Measurements from ENCODE around the gene DKK1. TPM values are rescaled to one million over a fixed set of nuclear protein-coding genes. Genes with fewer than 3 reads are reported as not detected.

DKK1 gene
- total and polyA plus RNA-seq, 4 donors, result 1.2 to 9.2 (median 4.4) TPM

DNA sequence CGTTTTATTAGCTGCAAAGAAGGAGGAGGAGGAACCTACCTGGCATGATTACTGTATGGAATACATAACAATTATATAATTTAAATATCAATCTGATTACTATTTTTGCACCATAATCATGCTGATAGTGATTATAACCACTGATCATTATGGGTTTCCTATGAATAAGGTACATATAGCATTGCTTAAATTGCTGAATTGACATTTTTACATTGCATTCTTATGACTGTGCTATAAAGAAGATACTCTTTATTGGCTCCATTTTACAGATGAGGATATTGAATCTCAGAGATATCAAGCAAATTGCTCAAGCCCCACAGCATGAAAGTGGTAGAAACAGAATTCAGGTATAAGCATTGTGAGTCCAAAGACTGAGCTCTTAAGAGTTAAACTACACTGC, 23.1 kb downstream of the DKK1 start:
- Histone ChIP-seq H3K9me3 (ENCODE audit: control insufficient read depth in 4 of 4, insufficient read depth in 3 of 4, low read length in 3 of 4) (no peaks in the 10 kb centered on the region), H3K36me3 (ENCODE audit: control insufficient read depth in 4 of 4, insufficient read depth in 4 of 4, low read length in 4 of 4) (no peaks in the 10 kb centered on the region), H3K9ac (ENCODE audit: insufficient read depth in 1 of 2, low read length in 2 of 2) (no peak overlapping the region), H3K4me3 (no peak overlapping the region), H3K27me3 (ENCODE audit: control insufficient read depth in 3 of 3, insufficient read depth in 3 of 3, low read length in 2 of 3) (no peaks in the 10 kb centered on the region), H3K27ac (ENCODE audit: low read depth in 1 of 2, low read length in 1 of 2) (no peak overlapping the region), H3K4me1 (ENCODE audit: control insufficient read depth in 5 of 5, insufficient read depth in 5 of 5, low read length in 5 of 5) (no peaks in the 10 kb centered on the region)
- 79 to 93% methylated on average over 1 of the region's 1 CpG for WGBS, 2 donors
- ATAC-seq (ENCODE audit: insufficient read depth, low FRiP score) (no peak), DNase-seq (no peak)
- TF ChIP-seq, protein P1, sequence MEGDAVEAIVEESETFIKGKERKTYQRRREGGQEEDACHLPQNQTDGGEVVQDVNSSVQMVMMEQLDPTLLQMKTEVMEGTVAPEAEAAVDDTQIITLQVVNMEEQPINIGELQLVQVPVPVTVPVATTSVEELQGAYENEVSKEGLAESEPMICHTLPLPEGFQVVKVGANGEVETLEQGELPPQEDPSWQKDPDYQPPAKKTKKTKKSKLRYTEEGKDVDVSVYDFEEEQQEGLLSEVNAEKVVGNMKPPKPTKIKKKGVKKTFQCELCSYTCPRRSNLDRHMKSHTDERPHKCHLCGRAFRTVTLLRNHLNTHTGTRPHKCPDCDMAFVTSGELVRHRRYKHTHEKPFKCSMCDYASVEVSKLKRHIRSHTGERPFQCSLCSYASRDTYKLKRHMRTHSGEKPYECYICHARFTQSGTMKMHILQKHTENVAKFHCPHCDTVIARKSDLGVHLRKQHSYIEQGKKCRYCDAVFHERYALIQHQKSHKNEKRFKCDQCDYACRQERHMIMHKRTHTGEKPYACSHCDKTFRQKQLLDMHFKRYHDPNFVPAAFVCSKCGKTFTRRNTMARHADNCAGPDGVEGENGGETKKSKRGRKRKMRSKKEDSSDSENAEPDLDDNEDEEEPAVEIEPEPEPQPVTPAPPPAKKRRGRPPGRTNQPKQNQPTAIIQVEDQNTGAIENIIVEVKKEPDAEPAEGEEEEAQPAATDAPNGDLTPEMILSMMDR (IDR thresholded peaks at IDR 0.05; ENCODE audit: control extremely low read depth, extremely low read depth), result no peak

DNA sequence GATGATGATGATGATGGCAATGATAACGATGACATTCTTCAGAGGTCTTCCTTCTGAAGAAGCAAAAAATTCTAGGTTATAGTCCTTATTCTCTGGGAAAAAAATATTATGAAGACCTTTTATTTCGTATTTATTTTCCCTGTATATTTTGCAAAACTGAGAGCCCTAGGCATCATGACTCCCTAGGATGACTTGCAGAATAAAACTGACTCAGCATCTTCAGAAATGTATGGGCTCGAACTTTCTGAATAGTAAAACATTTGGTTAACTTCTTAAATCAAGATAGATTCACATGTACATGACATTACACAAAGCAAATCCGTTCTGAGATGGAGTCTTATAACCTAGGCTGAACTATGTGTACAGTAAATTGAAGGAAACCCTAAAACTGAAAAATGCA, 29.4 kb downstream of the DKK1 start:
- TF ChIP-seq, protein P1 (IDR thresholded peaks at IDR 0.05; ENCODE audit: control extremely low read depth, extremely low read depth), result no peak
- H3K4me3 ChIP-seq, result no peak overlapping the region
- no peaks in the 10 kb centered on the region for H3K4me1 ChIP-seq (ENCODE audit: control insufficient read depth in 5 of 5, insufficient read depth in 5 of 5, low read length in 5 of 5)
- 63 to 68% methylated on average over 4 of the region's 4 CpGs for WGBS, 2 donors
- ATAC-seq (ENCODE audit: insufficient read depth, low FRiP score), result no peak
- no peaks in the 10 kb centered on the region for H3K36me3 ChIP-seq (ENCODE audit: control insufficient read depth in 4 of 4, insufficient read depth in 4 of 4, low read length in 4 of 4)
- peaks cover 0 to 3% (median 0%) of the 10 kb centered on the region in 4 donors for H3K9me3 ChIP-seq (ENCODE audit: control insufficient read depth in 4 of 4, insufficient read depth in 3 of 4, low read length in 3 of 4)
- no peak for DNase-seq
- H3K27ac ChIP-seq (ENCODE audit: low read depth in 1 of 2, low read length in 1 of 2), result no peak overlapping the region
- H3K27me3 ChIP-seq (ENCODE audit: control insufficient read depth in 3 of 3, insufficient read depth in 3 of 3, low read length in 2 of 3), result no peaks in the 10 kb centered on the region
- H3K9ac ChIP-seq (ENCODE audit: insufficient read depth in 1 of 2, low read length in 2 of 2), result no peak overlapping the region

- ATAC-seq (ENCODE audit: insufficient read depth, low FRiP score), result no peak
- peaks cover 0 to 3% (median 0%) of the 10 kb centered on the region in 4 donors for H3K9me3 ChIP-seq (ENCODE audit: control insufficient read depth in 4 of 4, insufficient read depth in 3 of 4, low read length in 3 of 4)
- no peak overlapping the region for H3K27ac ChIP-seq (ENCODE audit: low read depth in 1 of 2, low read length in 1 of 2)
- 92 to 95% methylated on average over 27 of the region's 27 CpGs for WGBS, 2 donors
- H3K4me3 ChIP-seq, result no peak overlapping the region
- no peaks in the 10 kb centered on the region for H3K4me1 ChIP-seq (ENCODE audit: control insufficient read depth in 5 of 5, insufficient read depth in 5 of 5, low read length in 5 of 5)
- no peaks in the 10 kb centered on the region for H3K27me3 ChIP-seq (ENCODE audit: control insufficient read depth in 3 of 3, insufficient read depth in 3 of 3, low read length in 2 of 3)
- TF ChIP-seq, protein P1 (IDR thresholded peaks at IDR 0.05; ENCODE audit: control extremely low read depth, extremely low read depth), result no peak
- no peak overlapping the region for H3K9ac ChIP-seq (ENCODE audit: insufficient read depth in 1 of 2, low read length in 2 of 2)
- DNase-seq, result no peak
- no peaks in the 10 kb centered on the region for H3K36me3 ChIP-seq (ENCODE audit: control insufficient read depth in 4 of 4, insufficient read depth in 4 of 4, low read length in 4 of 4)
Observed at GRCh38 chr10:52346394-52347326, 32.6 kb downstream of the DKK1 start.

Measured in lung (tissue), 12 donors.